ENCODE data around the gene CEBPA. TPM values are rescaled to one million over a fixed set of nuclear protein-coding genes. Genes with fewer than 3 reads are reported as not detected.

CEBPA gene
- total and polyA plus RNA-seq, 2 donors (not counting 1 experiment from before 2014, with no cell fraction given): 1.7 to 2.6 TPM

DNA sequence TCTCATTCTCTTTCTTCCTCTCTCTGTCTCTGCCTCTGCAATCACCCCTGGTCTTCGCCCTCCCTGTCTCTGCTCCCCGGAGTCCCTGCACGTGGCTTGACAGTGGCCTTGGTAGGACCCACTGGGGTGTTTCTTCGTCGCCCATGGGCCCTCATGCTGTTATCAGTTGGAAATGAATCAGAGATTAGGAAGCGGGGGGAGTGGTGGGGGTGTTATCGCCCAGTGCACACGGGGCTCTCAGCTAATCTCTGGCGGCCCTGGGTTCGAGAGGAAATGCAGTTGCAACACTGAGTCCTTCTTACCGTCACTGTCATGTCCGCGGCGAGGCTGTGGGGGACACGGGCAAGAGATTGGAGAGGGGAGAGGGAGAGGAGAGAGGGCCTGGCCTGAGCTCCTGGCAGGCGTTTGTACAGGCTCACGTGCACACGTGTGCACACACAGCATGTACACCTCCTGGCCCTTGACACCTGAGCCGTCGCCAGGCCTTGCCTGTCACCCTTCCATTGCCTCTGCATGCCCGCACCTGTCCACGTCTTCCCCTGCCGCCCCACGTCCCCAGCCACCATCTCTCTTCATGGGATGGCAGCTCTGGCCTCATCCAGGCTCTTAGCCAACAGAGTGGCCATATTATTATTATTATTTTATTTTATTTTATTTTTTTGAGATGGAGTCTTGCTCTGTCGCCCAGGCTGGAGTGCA lies 38.9 kb downstream of the CEBPA start:
- Mint-ChIP-seq H3K4me3 (no peak overlapping the region), H3K27me3 (peaks cover 19% of the 10 kb centered on the region), H3K4me1 (peaks cover 14% of the 10 kb centered on the region), H3K27ac (no peak overlapping the region), H3K9me3 (ENCODE audit: insufficient read depth) (no peaks in the 10 kb centered on the region)
- Histone ChIP-seq H3K27me3 (replicated peaks in 1 of 4; ENCODE audit: control extremely low read depth in 1 of 4, control insufficient read depth in 3 of 4, insufficient read depth in 4 of 4, low read length in 3 of 4) (peaks cover 0 to 9% (median 4%) of the 10 kb centered on the region in 4 experiments), H3K4me1 (ENCODE audit: control insufficient read depth in 2 of 2, insufficient read depth in 2 of 2, low read length in 2 of 2) (peaks cover 13 to 14% of the 10 kb centered on the region in 2 donors), H3K27ac (ENCODE audit: low read length in 2 of 2) (no peak overlapping the region), H4K20me1 (ENCODE audit: control insufficient read depth, insufficient read depth, low read length, poor library complexity, severe bottlenecking) (no peaks in the 10 kb centered on the region), H3K79me2 (ENCODE audit: control insufficient read depth, insufficient read depth, low read length) (no peaks in the 10 kb centered on the region), H3K36me3 (replicated peaks in 1 of 2; ENCODE audit: control extremely low read depth in 1 of 2, control insufficient read depth in 1 of 2, extremely low read depth in 1 of 2, insufficient read depth in 2 of 2, low read length in 1 of 2) (no peaks in the 10 kb centered on the region), H3K9me3 (ENCODE audit: control extremely low read depth in 1 of 3, control insufficient read depth in 2 of 3, insufficient read depth in 1 of 3, low read length in 2 of 3) (peaks cover 0 to 8% (median 0%) of the 10 kb centered on the region in 3 donors), H3K9ac (ENCODE audit: low read length) (no peak overlapping the region), H3K4me3 (ENCODE audit: control extremely low read depth in 1 of 5, extremely low read depth in 1 of 5, insufficient read depth in 1 of 5, low read depth in 2 of 5, low read length in 4 of 5) (no peak overlapping the region), H2AFZ (ENCODE audit: insufficient read depth, low read depth, low read length, poor library complexity, severe bottlenecking) (no peak overlapping the region), H3K4me2 (replicated peaks; ENCODE audit: low read depth, low read length, poor library complexity, severe bottlenecking) (no peak overlapping the region)
- ChIA-PET CTCF (interaction anchor here (0.5 kb wide), 1 partner anchor 121 kb away, joined by 3 read pairs; no protein-coding TSS in a partner anchor), POLR2A (no interaction called here)
- WGBS (ENCODE audit: insufficient coverage): 89% methylated on average over 14 of the region's 25 CpGs
- no peak for ATAC-seq (ENCODE audit: low read depth)
- no peak for DNase-seq
- no peak for TF ChIP-seq EZH2 (IDR thresholded peaks at IDR 0.05; ENCODE audit: borderline replicate concordance, insufficient read depth, low read depth, low read length, poor library complexity, severe bottlenecking)
- TF ChIP-seq, protein P1, sequence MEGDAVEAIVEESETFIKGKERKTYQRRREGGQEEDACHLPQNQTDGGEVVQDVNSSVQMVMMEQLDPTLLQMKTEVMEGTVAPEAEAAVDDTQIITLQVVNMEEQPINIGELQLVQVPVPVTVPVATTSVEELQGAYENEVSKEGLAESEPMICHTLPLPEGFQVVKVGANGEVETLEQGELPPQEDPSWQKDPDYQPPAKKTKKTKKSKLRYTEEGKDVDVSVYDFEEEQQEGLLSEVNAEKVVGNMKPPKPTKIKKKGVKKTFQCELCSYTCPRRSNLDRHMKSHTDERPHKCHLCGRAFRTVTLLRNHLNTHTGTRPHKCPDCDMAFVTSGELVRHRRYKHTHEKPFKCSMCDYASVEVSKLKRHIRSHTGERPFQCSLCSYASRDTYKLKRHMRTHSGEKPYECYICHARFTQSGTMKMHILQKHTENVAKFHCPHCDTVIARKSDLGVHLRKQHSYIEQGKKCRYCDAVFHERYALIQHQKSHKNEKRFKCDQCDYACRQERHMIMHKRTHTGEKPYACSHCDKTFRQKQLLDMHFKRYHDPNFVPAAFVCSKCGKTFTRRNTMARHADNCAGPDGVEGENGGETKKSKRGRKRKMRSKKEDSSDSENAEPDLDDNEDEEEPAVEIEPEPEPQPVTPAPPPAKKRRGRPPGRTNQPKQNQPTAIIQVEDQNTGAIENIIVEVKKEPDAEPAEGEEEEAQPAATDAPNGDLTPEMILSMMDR (IDR thresholded peaks at IDR 0.05): no peak
- intact Hi-C loops (cut with micrococcal nuclease): no loop called here

DNA sequence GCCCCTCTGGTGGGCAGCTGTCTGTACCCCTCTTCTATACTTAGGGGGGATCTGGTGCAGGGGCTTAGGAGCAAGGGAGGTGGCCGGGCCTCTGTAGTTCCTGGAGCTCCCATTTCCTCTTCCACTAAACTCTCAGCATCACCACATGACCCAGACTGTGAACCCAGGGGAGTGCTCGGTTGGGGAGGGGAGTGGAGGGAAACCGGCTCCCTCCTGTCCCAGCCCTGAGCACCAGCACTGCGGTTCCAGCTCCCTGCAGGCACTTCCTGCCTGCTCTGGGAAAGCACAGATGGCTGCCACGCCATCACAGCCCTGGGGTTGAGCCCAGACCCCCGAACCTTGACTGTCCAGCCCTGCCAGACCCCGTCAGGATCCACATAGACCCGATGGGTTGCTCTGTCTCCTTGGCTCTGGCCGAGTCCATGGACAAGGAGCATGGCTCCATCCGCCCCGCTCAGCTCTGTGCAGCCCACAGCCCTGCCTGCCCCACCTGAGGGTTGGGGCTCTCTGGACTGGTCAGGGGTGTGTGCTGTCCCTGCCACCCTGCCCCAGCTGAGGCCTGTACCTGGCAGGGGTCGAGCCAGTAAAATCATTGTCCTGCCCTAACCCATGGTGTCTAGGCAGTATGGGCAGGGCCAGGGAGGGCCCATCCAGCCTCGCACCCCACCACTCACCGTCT lies 40.7 kb downstream of the CEBPA start:
- ATAC-seq (ENCODE audit: low read depth): no peak
- TF ChIP-seq, protein P1 (IDR thresholded peaks at IDR 0.05): no peak
- TF ChIP-seq EZH2 (IDR thresholded peaks at IDR 0.05; ENCODE audit: borderline replicate concordance, insufficient read depth, low read depth, low read length, poor library complexity, severe bottlenecking): no peak
- Histone ChIP-seq H3K27ac (ENCODE audit: low read length in 2 of 2) (no peak overlapping the region), H3K9ac (ENCODE audit: low read length) (peak overlapping the region; percentile 32), H3K4me2 (replicated peaks; ENCODE audit: low read depth, low read length, poor library complexity, severe bottlenecking) (peak overlapping the region; percentile 64), H3K4me1 (ENCODE audit: control insufficient read depth in 2 of 2, insufficient read depth in 2 of 2, low read length in 2 of 2) (peaks cover 13 to 14% of the 10 kb centered on the region in 2 donors), H4K20me1 (ENCODE audit: control insufficient read depth, insufficient read depth, low read length, poor library complexity, severe bottlenecking) (no peaks in the 10 kb centered on the region), H3K4me3 (ENCODE audit: control extremely low read depth in 1 of 5, extremely low read depth in 1 of 5, insufficient read depth in 1 of 5, low read depth in 2 of 5, low read length in 4 of 5) (no peak overlapping the region), H3K9me3 (ENCODE audit: control extremely low read depth in 1 of 3, control insufficient read depth in 2 of 3, insufficient read depth in 1 of 3, low read length in 2 of 3) (peaks cover 0 to 12% (median 0%) of the 10 kb centered on the region in 3 donors), H3K36me3 (replicated peaks in 1 of 2; ENCODE audit: control extremely low read depth in 1 of 2, control insufficient read depth in 1 of 2, extremely low read depth in 1 of 2, insufficient read depth in 2 of 2, low read length in 1 of 2) (no peaks in the 10 kb centered on the region), H3K79me2 (ENCODE audit: control insufficient read depth, insufficient read depth, low read length) (no peaks in the 10 kb centered on the region), H2AFZ (ENCODE audit: insufficient read depth, low read depth, low read length, poor library complexity, severe bottlenecking) (no peak overlapping the region), H3K27me3 (replicated peaks in 1 of 4; ENCODE audit: control extremely low read depth in 1 of 4, control insufficient read depth in 3 of 4, insufficient read depth in 4 of 4, low read length in 3 of 4) (peaks cover 0 to 9% (median 4%) of the 10 kb centered on the region in 4 experiments)
- Mint-ChIP-seq H3K27me3 (peaks cover 23% of the 10 kb centered on the region), H3K27ac (no peak overlapping the region), H3K4me3 (no peak overlapping the region), H3K9me3 (ENCODE audit: insufficient read depth) (no peaks in the 10 kb centered on the region), H3K4me1 (peaks cover 14% of the 10 kb centered on the region)
- CTCF ChIA-PET: interaction anchor here (0.5 to 2.2 kb wide), 2 partner anchors 21 to 24 kb away, joined by 4 to 6 read pairs; no protein-coding TSS in a partner anchor
- POLR2A ChIA-PET: no interaction called here
- intact Hi-C loops (cut with micrococcal nuclease): no loop called here
- DNase-seq: no peak
- whole genome bisulfite sequencing (ENCODE audit: insufficient coverage): 61% methylated on average over 12 of the region's 14 CpGs

Data from B cell (primary cell).